ENCODE data around the gene TXK.

Gene TXK

GRCh38 chr4:48119646-48120045, 14.4 kb downstream of the TXK start:
- TF ChIP-seq CTCF (IDR thresholded peaks at IDR 0.05; ENCODE audit: poor library complexity, severe bottlenecking): no peak
- no peaks in the 10 kb centered on the region for H3K27me3 ChIP-seq (ENCODE audit: insufficient read depth, poor library complexity, severe bottlenecking)
- no peaks in the 10 kb centered on the region for H3K9me3 ChIP-seq (ENCODE audit: severe bottlenecking)
- DNase-seq (ENCODE audit: low spot score): no peak
- no peaks in the 10 kb centered on the region for H3K4me1 ChIP-seq (ENCODE audit: insufficient read depth, poor library complexity, severe bottlenecking)
- H3K27ac ChIP-seq (ENCODE audit: poor library complexity, severe bottlenecking): no peak overlapping the region
- no peak overlapping the region for H3K4me3 ChIP-seq (ENCODE audit: severe bottlenecking)
- H3K36me3 ChIP-seq (ENCODE audit: low read depth): no peaks in the 10 kb centered on the region
- ATAC-seq (ENCODE audit: low read depth): no peak

GRCh38 chr4:48118081-48118480, 16.0 kb downstream of the TXK start:
- DNase-seq (ENCODE audit: low spot score) (no peak), ATAC-seq (ENCODE audit: low read depth) (no peak)
- H3K4me3 ChIP-seq (ENCODE audit: severe bottlenecking): no peak overlapping the region
- TF ChIP-seq CTCF (IDR thresholded peaks at IDR 0.05; ENCODE audit: poor library complexity, severe bottlenecking): no peak
- H3K9me3 ChIP-seq (ENCODE audit: severe bottlenecking): no peaks in the 10 kb centered on the region
- no peaks in the 10 kb centered on the region for H3K4me1 ChIP-seq (ENCODE audit: insufficient read depth, poor library complexity, severe bottlenecking)
- no peak overlapping the region for H3K27ac ChIP-seq (ENCODE audit: poor library complexity, severe bottlenecking)
- no peaks in the 10 kb centered on the region for H3K36me3 ChIP-seq (ENCODE audit: low read depth)
- no peaks in the 10 kb centered on the region for H3K27me3 ChIP-seq (ENCODE audit: insufficient read depth, poor library complexity, severe bottlenecking)

GRCh38 chr4:48116582-48116981, 17.5 kb downstream of the TXK start:
- Histone ChIP-seq H3K9me3 (ENCODE audit: severe bottlenecking) (no peaks in the 10 kb centered on the region), H3K27me3 (ENCODE audit: insufficient read depth, poor library complexity, severe bottlenecking) (no peaks in the 10 kb centered on the region), H3K4me3 (ENCODE audit: severe bottlenecking) (no peak overlapping the region), H3K36me3 (ENCODE audit: low read depth) (no peaks in the 10 kb centered on the region), H3K27ac (ENCODE audit: poor library complexity, severe bottlenecking) (no peak overlapping the region), H3K4me1 (ENCODE audit: insufficient read depth, poor library complexity, severe bottlenecking) (no peaks in the 10 kb centered on the region)
- DNase-seq (ENCODE audit: low spot score): no peak
- no peak for TF ChIP-seq CTCF (IDR thresholded peaks at IDR 0.05; ENCODE audit: poor library complexity, severe bottlenecking)
- ATAC-seq (ENCODE audit: low read depth): no peak

- no peak for ATAC-seq (ENCODE audit: low read depth)
- no peak overlapping the region for H3K4me3 ChIP-seq (ENCODE audit: severe bottlenecking)
- H3K27ac ChIP-seq (ENCODE audit: poor library complexity, severe bottlenecking): no peak overlapping the region
- no peaks in the 10 kb centered on the region for H3K27me3 ChIP-seq (ENCODE audit: insufficient read depth, poor library complexity, severe bottlenecking)
- H3K9me3 ChIP-seq (ENCODE audit: severe bottlenecking): no peaks in the 10 kb centered on the region
- H3K4me1 ChIP-seq (ENCODE audit: insufficient read depth, poor library complexity, severe bottlenecking): no peaks in the 10 kb centered on the region
- no peak for TF ChIP-seq CTCF (IDR thresholded peaks at IDR 0.05; ENCODE audit: poor library complexity, severe bottlenecking)
- no peaks in the 10 kb centered on the region for H3K36me3 ChIP-seq (ENCODE audit: low read depth)
- no peak for DNase-seq (ENCODE audit: low spot score)
These were observed 19.6 kb downstream of the TXK start for GRCh38 chr4:48114412-48114811.

GRCh38 chr4:48112017-48112667, 21.9 kb downstream of the TXK start:
- H3K27me3 ChIP-seq (ENCODE audit: insufficient read depth, poor library complexity, severe bottlenecking): no peaks in the 10 kb centered on the region
- no peak overlapping the region for H3K4me3 ChIP-seq (ENCODE audit: severe bottlenecking)
- no peaks in the 10 kb centered on the region for H3K36me3 ChIP-seq (ENCODE audit: low read depth)
- no peak overlapping the region for H3K27ac ChIP-seq (ENCODE audit: poor library complexity, severe bottlenecking)
- no peaks in the 10 kb centered on the region for H3K9me3 ChIP-seq (ENCODE audit: severe bottlenecking)
- H3K4me1 ChIP-seq (ENCODE audit: insufficient read depth, poor library complexity, severe bottlenecking): no peaks in the 10 kb centered on the region
- TF ChIP-seq CTCF (IDR thresholded peaks at IDR 0.05; ENCODE audit: poor library complexity, severe bottlenecking): no peak
- ATAC-seq (ENCODE audit: low read depth) (peak; percentile 69; the same call in 2 of the 3 replicates), DNase-seq (ENCODE audit: low spot score) (no peak)

All from RWPE2 (cell line).